C4-2B (cell line): ENCODE data around the gene SND1.

Source experiments
- CTCF ChIP-seq: fragments of 450-650 bp; conservative IDR thresholded peaks from 2 replicates; pipeline ENCODE4 v1.5.1; 2017; ENCODE audit warnings: mild to moderate bottlenecking
- ZFX ChIP-seq: fragments of 450-650 bp; IDR thresholded peaks from 2 replicates; pipeline ENCODE4 v1.6.1; 2017

- TF ChIP-seq CTCF = no peak
- TF ChIP-seq ZFX = no peak
Measured at GRCh38 chr7:128008141-128008540, 356.1 kb downstream of the SND1 start.
